CD4-positive, alpha-beta T cell treated with Interleukin-15 for 4 hours (primary cell): ENCODE results near the gene RBBP5.

Experiments used
- DNase-seq: peaks from one replicate; pipeline ENCODE4 v3.0.0-alpha.2; 2020; ENCODE audit warnings: low spot score

The RBBP5 gene

DNA sequence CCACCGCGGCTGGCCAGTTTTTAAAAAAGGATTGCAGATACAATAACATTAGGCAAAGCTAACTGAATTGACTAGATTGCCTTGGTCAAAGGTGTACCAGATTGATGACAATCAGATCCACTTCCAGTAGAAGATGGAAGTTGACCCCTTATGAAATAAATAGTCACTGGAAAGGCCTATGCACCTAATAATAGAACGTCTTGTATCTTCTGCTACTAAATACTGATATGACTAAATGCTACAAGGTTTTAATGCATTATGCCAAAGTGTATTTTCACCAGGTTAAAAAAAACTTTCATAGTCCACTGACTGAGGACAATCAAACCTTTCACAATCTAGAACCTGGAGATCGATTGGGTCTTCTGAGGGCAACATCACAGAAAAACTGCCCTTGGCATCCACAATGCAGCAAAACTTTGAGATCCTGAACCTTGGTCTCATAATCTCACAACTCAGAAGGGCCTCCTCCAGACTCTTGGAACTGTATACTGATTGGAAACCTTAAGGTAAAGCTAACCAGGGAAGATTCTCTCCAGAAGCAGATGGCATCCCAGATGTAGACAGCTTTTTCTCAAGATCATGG is 7.8 kb upstream of the RBBP5 start:
- DNase-seq: no peak

DNA sequence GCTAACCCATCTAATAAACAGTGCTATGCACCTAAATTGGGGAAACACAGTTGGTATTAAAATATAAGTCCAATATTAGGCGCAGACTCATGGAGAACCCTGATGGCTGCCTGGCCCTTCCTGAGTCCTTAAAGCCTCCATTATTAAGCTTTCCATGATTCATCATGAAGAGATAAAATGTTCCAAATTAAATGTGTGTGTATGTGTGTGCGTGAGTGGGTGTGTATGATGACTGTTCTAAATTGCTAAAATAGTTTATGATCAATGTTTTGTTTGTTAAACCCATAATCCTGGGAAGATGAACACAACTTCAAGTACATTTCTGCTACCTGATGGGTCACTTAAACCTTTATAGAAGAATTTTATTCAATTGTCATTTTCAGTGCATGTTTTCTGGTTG is 6.3 kb upstream of the RBBP5 start:
- no peak for DNase-seq

- no peak for DNase-seq
These were observed 5.9 kb upstream of the RBBP5 start for GRCh38 chr1:205127646-205128045.

GRCh38 chr1:205124726-205125125 is 2.9 kb upstream of the RBBP5 start:
- no peak for DNase-seq

GRCh38 chr1:205122489-205122882 is 708 bp upstream of the RBBP5 start:
- no peak for DNase-seq

GRCh38 chr1:205118752-205119151 is 3.0 kb downstream of the RBBP5 start:
- DNase-seq: no peak

DNA sequence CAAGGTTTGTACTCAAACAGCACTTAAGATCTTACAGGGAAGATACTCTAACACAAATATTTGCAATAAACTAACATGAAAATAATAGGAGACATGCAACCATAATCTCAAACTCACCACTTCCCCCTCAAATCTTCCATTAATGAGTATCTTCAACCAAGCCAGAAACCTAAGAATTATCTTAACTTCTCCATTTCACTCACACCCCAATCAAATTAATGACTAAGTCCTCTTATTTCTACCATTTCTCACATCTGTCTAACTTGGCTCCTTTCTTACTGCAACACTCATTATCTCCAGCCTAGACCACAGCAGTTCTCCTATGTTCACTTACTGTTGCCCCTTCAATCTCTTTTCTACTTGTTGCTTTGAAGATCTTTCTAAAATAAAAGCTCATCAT is 10.4 kb downstream of the RBBP5 start:
- DNase-seq: no peak

DNA sequence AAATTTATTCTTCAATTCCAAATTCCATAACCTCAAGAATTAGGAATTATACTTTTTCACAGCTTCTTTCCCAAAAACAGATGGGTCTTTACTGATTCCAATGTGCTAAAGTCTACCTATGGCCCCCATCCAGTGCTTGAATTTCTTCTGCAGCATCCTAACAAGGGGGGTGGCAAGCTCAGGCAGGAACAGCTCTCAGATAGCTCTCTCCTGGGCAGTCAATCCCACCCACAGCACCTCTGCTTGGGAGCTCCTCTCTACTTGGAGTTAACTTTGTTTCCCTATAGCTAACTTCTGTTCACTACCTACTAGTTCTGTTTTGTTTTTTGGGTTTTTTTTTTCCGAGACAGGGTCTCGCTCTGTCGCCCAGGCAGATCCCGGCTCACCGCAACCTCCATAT is 12.1 kb downstream of the RBBP5 start:
- DNase-seq: no peak

GRCh38 chr1:205109269-205109668 is 12.5 kb downstream of the RBBP5 start:
- DNase-seq: no peak

- no peak for DNase-seq
These were observed 13.3 kb downstream of the RBBP5 start for GRCh38 chr1:205108464-205108863.

- DNase-seq: no peak
These were observed 14.5 kb downstream of the RBBP5 start for GRCh38 chr1:205107327-205107726.

- DNase-seq: no peak
These were observed 19.4 kb downstream of the RBBP5 start for GRCh38 chr1:205102404-205102803.

- DNase-seq: no peak
These were observed 23.5 kb downstream of the RBBP5 start for GRCh38 chr1:205098242-205098641.

DNA sequence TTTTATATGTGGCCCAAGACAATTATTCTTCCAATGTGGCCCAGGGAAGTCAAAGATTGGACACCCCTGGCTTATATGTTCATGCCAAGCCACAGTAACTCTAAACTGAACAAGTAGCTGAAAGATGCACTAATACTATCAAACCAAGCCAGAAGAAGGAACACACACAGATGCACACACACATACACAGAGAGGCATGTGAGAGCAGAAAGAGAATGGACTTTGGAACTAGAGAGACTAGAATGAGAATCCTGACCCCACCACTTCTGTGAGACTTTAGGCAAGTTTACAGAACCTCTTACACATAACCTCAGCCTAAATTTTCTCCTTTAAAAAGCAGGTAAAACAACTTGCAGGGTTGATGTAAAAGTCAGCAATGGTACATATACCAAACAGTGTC is 26.4 kb downstream of the RBBP5 start:
- no peak for DNase-seq

DNA sequence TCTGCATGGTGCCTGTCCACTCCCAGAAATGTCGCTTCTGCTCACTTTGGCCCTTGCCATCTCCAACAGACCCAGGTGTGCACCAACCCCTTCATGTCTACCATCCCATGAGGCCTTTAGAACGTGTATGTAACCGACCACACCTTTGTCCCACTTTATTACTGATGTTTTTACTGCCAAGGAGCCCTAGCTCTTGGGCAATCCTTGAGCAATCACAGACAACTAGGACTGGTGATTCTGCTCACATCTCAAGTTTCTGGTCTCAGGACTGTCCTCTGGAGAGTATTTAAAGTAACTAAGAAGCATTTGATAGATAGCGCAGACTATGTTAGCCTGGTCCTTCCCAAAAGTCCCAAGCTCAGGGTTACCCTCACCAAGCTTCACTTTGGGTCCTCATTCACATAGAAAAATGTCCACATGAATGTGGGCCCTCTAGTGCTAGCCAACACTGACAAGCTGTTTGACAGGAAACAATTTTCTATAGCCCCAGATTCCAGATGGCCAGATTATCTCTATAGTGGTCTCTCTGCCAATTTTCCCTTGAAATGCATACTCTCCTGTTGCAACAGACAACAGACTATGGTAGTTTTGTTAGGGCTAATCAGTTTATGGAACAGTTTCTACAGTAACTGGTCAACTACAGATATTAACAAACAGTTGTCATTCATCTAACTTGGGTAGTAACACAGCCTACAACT is 30.6 kb downstream of the RBBP5 start:
- DNase-seq: no peak

DNA sequence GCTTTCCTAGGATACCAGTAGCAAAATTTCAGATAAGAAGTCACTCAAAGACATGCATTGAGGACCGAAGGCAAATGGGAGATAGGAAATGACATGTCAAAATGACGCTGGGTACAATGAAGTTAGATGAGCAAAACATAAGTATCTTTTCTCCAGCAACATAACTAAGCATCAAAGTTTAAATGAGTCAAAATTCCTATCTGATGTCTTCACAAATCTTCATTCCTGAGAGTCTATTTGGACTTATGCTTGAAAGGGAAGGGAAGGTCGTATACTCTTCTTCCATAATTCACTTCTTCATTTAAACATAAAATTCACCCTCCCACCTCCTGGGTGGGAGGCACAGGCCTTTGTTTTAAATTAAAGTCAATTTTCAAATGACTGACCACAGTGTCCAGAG is 33.4 kb downstream of the RBBP5 start:
- no peak for DNase-seq

DNA sequence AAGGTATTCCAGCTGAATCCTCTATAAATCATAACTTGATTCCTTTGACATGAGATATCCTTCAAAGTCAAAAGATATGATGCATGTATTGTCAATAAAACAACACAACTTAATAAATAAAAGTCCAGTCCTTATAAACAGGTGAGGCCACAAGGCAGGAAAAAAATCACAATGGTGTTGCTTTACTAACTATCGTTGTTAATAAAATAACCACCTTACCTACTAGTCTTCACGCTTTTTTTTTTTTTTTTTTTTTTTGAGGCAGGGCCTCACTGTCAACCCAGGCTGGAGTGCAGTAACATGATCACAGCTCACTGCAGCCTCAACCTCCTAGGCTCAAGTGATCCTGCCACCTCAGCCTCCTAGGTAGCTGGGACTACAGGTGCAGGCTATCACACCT is 37.4 kb downstream of the RBBP5 start, which contains the start of gene TMEM81:
TSS of gene TMEM81 (minus strand) at position 101 of the 400 bp plus-strand sequence. CDS start 140 bp downstream, outside the sequence.
- DNase-seq: no peak

DNA sequence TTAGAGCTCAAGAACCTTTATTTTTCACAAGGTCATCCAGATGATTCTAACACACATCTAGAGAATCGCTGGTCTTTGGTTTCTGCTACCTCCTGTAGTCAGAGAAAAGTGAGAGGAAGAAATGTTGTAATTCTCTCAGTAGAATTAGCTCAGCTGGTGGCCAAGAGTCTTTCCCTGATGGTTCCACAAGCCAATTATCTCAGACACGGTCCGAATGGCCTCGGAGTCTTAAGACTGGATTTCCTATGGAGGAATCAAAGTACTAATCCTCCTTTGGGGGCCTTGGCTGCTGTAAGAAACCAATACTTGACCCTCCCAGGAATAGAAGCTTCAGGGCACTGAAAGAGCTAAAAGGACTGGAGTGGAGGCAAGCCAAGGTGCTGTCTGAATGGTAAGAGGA is 39.3 kb downstream of the RBBP5 start:
- no peak for DNase-seq

- DNase-seq: no peak
These were observed 43.9 kb downstream of the RBBP5 start for GRCh38 chr1:205077934-205078311.

DNA sequence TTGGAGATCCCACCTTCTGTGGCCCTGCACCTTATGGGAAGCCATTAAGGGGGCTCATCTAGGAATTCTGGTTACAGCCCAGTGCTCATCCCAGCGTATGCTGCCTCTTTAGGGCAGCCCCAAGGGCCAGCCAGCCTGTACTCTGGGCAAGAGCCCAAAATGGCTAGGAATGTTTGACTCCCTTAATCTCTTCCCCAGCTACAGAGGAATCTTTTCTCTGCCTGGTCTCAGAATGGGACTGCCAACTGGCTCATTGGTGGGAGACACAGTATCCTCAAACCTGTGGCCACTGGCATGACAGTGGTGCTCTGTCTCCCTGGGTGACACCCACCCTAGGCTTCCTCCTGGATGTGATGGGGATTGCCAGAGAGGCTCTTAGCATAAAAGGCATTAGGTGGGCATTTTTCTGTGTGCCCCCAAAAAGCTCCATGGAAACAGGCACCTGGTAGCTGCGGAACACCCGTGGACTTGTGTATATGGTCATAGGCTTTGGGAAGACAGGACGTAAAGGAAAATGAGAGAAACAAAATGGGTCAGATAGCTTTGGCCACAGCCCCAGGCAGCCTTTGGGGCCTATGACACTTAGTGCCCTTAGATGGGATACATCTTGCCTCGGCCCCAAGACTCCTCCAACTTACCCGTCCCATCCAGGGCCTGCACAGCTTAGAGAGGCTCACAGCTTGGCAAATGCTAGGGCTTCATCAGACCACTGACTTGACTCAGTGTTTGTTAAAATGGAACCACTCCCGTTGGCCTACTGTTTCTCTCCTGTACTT is 44.4 kb downstream of the RBBP5 start:
- no peak for DNase-seq

DNA sequence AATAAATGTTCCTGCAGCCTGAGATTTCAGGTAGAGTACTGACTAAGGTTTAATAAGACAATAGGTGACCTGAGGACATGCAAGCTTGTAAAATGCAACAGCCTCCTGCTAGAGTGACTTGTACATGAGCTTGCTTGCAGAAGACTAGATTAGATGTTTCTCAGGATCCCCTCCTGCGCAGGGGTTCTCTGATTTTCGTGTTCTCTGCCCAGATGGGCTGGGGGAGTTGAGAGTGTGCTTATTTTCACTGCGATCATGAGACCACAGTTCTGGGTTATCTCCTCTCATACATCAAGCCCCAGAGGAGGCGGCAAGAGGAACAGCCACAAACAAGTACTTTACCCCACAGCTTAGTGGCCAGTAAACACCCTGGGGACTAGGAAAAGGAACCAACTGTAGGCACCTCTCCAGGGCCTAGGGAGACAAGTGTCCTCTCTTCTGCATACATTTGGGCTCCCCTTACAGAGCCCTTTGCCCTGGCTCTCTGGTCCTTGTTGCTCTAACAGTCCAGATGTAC is 45.5 kb downstream of the RBBP5 start:
- DNase-seq: no peak

- no peak for DNase-seq
These were observed 46.1 kb downstream of the RBBP5 start for GRCh38 chr1:205075642-205076155.

DNA sequence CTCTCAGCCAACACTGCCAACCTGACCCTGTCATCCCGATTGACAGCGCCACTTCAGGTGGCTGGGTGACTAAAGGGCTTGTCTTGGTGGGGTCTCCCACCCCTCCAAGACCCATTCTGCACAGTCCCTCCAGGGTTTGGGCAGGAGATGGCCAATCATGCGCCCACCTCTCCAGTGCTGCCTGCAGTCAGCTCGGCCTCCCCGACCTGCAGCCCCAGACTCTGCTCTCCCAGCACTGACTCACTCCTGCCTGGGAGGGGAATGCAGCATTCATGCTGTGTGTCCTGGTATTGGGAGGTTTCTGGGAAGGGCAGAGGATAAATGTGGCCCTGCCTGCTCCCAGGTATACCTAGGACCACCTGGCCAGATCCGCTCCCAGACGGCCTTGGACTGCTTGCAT is 47.3 kb downstream of the RBBP5 start:
- no peak for DNase-seq
